SKM-1 (cell line): ENCODE data around the gene TNFSF11.

Experiments
- DNase-seq: peaks from one replicate; lab custom pipeline; 2025; ENCODE audit not compliant: unreplicated experiment; lab: John Stamatoyannopoulos, UW

TNFSF11 gene

DNA sequence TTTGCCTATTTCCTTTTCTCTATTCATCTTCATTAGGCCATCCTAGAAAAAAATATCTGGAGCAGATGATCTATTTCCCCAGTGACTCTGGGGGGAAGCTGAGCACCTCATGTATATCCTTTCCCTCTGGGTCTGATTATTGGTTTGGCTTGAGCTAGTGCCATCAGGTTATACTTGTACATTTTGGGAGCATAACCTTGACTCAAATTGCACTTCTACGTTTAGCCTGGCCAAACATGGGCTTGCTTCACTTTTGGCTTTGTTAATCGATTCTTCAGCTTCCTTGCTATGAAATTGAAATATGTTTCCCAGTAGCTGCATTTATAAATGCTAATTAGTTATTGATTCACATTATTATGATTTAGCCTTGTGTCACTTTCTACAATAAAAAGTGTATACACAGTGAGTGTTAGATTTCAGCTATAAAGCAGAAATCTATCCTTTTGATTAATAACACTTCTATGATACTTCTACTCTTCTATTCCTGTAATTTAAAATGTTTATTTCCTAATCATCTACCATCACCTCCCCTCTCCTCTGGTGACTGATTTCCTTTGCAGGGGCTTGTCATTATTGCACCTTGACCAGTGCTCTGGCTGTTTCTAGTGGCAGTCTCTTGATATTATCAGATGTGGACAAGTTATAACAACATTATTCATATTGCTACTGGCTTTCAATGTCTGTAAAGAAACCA lies 37.3 kb downstream of the TNFSF11 start:
- no peak for DNase-seq

DNA sequence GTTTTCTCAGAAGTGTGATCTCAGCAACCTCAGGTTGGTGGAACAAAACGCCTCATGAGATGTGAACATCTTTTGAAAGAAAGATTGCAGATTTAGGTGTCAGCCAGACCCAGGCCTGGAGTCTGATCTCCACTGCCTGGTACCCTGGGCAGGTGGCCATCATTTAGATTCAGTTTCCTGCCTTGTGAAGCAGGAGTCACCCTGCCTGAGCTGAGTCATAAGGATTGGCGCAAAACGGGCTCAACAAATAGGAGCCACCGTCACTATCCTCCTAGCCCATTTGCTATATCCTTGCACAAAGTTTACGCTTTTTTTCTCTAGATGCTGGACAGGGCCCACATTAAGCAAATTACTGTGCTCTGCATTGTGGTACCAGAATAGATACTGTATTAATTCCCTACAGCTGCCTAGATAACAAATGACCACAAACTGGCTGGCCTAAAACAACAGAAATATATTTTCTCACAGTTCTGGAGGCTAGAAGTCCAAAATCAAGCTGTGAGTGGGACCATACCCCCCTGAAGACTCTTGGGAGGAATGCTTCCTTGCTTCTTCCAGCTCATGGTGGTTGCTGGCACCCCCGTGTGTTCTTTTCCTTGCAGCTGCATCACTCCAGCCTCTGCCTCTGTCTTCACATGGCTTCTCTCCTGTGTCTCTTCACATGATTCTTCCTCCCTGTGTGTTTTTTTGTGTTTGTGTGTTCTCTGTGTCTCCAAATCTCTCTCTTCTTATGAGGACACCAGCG lies 38.2 kb downstream of the TNFSF11 start:
- DNase-seq, result no peak

GRCh38 chr13:42614436-42615035 lies 40.6 kb downstream of the TNFSF11 start:
- DNase-seq, result no peak

DNA sequence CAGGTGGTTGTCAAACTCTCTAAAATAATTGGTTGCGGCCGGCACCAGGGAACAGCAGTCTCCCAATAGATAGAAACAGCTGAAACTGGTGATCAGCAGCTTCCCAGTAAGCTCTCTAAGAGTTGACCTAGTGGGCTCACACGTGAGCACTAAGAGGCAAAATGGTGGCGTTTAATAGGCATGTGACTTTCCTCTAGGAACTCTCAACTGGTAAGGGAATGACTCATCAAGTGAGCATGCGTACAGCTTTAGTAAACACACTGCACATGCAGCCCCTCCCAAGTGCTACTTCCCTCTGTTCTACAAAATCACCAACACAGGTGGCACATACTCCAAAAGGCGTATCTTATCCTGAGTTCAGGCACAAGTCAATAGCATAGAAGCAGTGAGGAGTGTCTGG lies 41.7 kb downstream of the TNFSF11 start:
- DNase-seq, result no peak

DNA sequence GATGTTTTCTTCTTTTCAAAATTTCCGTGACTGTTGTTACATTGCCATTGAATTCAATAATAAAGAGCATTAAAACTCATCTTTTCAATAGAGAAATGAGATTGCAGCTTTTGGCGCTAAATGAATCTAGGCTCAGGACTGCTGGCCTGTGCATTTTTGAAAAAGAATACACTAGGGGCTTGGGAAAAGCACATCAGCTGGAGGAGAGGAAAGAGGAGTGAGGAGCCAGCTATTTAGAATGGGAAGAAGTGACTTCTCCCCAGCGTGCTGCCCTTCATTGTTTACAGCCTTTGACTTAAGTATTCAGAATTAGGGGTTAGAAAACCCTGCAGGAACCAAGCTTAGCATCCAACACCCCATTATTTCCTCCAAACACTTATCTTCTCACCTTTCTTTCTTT lies 43.3 kb downstream of the TNFSF11 start:
- DNase-seq, result no peak

DNA sequence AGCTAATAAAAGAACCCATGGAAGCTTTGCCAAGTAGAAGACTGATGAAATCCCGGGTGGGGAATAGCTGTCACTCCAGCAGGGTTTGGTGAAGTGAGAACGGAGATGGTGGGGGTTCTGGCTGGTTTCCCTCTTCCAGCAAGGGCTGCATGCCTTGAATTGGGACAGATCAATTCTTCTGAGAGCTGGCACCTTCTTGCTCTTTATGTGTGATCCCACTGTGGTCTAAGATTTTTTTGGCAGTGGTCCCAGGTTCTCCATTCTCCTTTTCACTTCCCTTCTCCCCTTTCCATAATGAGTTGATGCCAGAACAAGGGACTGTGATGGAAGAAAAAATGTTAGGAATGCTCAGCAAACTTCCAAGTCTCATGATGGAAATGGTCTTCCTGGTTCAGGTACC lies 50.0 kb downstream of the TNFSF11 start:
- no peak for DNase-seq

GRCh38 chr13:42625611-42626010 lies 51.7 kb downstream of the TNFSF11 start:
- DNase-seq, result no peak

DNA sequence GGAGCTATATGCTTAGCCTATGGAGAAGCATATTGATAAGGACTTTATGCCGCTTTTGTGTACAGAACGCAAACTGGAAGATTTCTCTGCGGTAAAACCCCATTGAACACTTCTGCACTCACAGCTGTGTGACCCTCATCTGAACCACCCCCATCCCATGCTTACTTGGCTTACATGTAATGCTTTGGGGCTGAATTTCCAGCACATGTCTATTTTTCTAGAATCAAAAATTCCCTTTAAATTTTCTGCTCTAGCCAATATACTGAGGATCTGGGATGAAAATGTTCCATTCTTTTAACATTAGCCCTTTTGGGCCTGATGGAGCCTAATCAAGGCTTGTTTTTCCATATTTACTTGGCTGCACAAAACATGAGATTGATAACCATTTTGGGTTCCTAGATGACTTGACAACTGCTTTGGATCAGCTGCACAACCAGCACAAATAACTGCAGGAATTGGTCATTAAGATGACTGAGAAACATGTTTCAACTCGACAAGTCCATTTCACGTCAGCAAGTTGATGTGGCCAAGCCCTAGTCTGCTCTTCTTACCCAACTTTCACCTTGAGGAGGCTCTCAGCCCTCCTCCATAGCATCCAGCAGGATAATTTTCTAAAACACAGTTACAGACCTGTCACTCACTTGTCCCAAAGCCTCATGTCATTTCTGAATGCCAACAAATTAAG lies 52.4 kb downstream of the TNFSF11 start:
- DNase-seq, result no peak

- no peak for DNase-seq
These were observed 54.7 kb downstream of the TNFSF11 start for GRCh38 chr13:42628666-42629065.

GRCh38 chr13:42631181-42631580 lies 57.2 kb downstream of the TNFSF11 start:
- no peak for DNase-seq

- DNase-seq, result no peak
These were observed 59.5 kb downstream of the TNFSF11 start for GRCh38 chr13:42633495-42633894.

DNA sequence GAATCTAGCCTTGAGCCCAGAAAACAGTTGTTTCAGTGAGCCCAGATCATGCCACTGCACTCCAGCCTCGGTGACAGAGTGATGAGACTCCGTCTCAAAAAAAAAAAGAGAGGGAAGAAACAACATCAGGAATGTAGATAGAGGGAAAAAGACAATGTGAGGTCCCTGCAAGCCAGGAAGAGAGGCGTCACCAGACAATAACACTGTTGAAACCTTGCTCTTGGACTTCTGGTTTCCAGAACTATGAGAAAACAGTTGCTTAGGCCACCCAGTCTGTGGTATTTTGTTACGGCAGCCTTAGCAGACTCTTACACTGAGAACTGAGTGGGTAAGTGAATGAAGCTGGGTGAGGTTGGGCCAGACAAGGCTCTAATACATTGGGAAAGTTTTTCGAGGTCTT lies 64.1 kb downstream of the TNFSF11 start:
- no peak for DNase-seq

DNA sequence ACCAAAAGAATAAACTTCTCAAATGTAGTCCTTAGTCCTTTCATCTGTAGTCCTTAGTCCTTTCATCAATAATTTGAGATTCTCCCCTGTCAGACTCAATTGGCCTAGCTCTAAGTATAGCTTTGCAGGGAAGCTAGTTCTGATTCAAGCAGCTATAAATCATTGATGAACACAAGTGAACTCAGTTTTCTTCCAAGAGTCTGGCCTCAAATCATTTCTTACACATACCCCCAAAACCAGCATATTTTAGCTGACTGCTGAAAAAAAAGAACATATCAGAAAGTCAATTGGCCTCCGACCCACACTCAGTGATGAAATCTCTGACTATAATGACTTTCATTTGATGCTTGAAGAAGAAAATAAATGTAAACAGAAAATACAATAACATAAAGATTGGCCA lies 64.9 kb downstream of the TNFSF11 start:
- DNase-seq, result no peak

DNA sequence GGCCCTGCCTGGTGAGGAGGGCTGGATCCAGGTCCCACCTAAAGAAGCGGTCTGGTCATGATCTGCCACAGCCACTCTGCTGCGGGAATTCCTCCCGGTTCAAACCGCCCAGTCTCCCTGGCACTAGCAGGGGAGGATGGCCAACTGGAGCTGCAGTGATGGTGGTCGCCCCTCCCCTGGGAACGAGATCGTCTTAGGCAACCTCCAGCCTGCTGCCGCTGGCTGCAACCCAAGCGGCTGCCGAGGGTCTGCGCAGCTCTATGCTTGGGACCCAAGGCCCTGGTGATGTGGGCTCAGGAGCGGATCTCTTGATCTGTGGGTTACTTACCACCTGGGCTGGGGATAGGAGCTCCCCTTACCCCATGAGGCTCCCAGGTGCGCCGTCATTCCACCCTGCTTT lies 69.1 kb downstream of the TNFSF11 start:
- DNase-seq, result no peak

- no peak for DNase-seq
These were observed 70.9 kb downstream of the TNFSF11 start for GRCh38 chr13:42644841-42645240.

GRCh38 chr13:42645717-42646116 lies 71.8 kb downstream of the TNFSF11 start:
- DNase-seq, result no peak

DNA sequence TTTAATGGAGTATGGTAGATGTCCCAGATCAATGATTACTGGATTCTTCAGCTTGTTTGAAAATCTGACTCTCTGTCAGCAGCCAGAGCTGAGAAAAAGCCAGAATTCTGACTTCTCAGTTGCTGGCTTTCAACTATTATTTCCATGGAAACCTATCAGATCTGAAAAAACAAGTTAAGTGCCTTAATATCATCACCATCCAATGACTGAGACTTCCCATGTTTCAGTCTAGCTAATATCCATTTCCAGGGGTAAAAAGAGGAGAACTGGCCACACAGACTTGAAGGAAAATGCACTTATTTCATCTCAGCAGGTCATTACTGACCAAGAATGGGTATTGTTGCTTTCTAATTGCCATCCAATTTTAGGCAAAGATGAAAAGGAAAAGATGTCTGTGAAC lies 75.2 kb downstream of the TNFSF11 start:
- no peak for DNase-seq

GRCh38 chr13:42649831-42650230 lies 75.9 kb downstream of the TNFSF11 start:
- no peak for DNase-seq

- no peak for DNase-seq
These were observed 76.6 kb downstream of the TNFSF11 start for GRCh38 chr13:42650506-42650905.

DNA sequence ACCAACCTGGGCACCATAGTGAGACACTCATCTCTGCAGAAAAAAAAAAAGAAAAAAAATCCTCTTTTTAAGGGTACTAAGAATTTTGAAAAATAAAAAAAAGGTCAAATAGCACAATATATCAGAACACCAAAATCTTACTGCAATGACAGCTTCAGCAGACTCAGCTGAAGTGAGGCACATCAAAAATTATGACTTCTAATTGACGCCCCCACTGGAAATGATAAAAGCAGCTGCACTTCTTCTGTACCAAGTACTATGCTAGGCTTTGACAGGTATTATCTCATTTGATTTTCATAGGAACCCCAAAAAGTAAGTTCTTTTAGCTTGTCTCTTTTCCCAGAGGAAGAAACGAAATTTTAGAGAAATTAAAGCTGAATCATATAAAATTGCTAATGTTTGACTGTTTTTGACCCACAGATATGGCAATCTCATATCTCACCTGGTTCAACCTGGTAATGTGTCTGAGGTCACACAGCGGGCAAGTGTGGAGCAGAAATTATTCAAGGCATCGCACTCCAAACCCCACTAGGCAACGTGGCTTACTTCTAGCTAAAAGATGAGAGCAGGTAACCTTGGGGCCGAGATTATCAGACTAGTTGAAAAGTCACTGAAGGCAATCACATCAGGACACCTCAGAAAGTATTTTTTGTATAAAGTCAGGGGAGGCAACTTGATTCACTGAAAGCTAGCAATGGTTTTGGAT lies 78.1 kb downstream of the TNFSF11 start:
- no peak for DNase-seq
